ENCODE measurements around the gene CCDC169. TPM values are rescaled to one million over a fixed set of nuclear protein-coding genes. Genes with fewer than 3 reads are reported as not detected.

Gene CCDC169
- total RNA-seq, 1 experiment from 2014 or later = not detected

DNA sequence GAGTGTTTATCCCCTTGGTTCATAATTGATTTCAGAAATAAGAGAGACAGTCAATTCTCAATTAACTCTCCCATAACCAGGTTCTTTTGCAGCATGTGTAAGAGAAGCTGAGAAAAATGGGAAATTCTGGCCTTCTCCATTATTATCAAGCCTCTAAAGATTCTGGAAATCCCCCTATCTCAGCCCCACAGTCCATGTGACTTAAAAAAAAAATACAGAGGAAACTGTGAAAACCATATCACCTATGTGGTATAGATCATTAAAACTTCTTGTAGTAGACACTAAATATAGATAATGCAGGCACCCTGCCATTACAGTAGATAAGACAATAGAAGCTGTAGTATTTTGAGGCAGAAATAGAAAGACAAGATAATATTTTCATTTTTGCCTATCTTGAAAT, 48.9 kb downstream of the CCDC169 start:
- POLR2A ChIA-PET = no interaction called here
- Histone ChIP-seq H3K4me2 (ENCODE audit: low read length) (no peak overlapping the region), H3K9me3 (ENCODE audit: control insufficient read depth in 1 of 2, insufficient read depth in 1 of 2, low read depth in 1 of 2, low read length in 2 of 2) (peaks cover 0 to 16% of the 10 kb centered on the region in 2 experiments; a peak in 2 of 4 replicates), H3K36me3 (ENCODE audit: control insufficient read depth in 1 of 2, insufficient read depth in 2 of 2, low read length in 2 of 2) (no peaks in the 10 kb centered on the region), H3K4me1 (ENCODE audit: control insufficient read depth in 1 of 2, insufficient read depth in 2 of 2, low read length in 2 of 2) (no peaks in the 10 kb centered on the region), H3K9me2 (ENCODE audit: insufficient read depth) (no peaks in the 10 kb centered on the region), H2AFZ (ENCODE audit: low read depth, low read length, poor library complexity, severe bottlenecking) (no peak overlapping the region), H3K27ac (ENCODE audit: low read depth, low read length) (no peak overlapping the region), H3K27me3 (ENCODE audit: insufficient read depth, low read length) (no peaks in the 10 kb centered on the region), H4K20me1 (ENCODE audit: insufficient read depth) (no peaks in the 10 kb centered on the region), H3K9ac (ENCODE audit: low read length) (no peak overlapping the region), H3K79me2 (ENCODE audit: insufficient read depth, low read length) (no peaks in the 10 kb centered on the region), H3K4me3 (replicated peaks in 1 of 2; ENCODE audit: low read depth in 1 of 2, low read length in 2 of 2) (no peak overlapping the region)
- RAD21 ChIA-PET (ENCODE audit: low non-redundant PET in 1 of 2, low total read pairs in 2 of 2, uncharacterized antibody in 2 of 2, unreplicated experiment in 2 of 2) = no interaction called here
- no peak for ATAC-seq
- intact Hi-C loops (cut with micrococcal nuclease) = no loop called here
- CTCF ChIA-PET = no interaction called here
- BruUV-seq (replicated peaks) = no TSS peak
- DNase-seq (ENCODE audit: low read depth, low spot score) = no peak
- TF ChIP-seq ZNF274 (IDR thresholded peaks at IDR 0.05; ENCODE audit: low read depth, low read length) (no peak), CEBPB (IDR thresholded peaks at IDR 0.05; ENCODE audit: low read depth) (no peak), POLR2AphosphoS5 (IDR thresholded peaks at IDR 0.05; ENCODE audit: low read depth, low read length) (no peak), YY1 (IDR thresholded peaks at IDR 0.05; ENCODE audit: extremely low read depth, insufficient replicate concordance, low read depth, low read length) (no peak), EGR1 (IDR thresholded peaks at IDR 0.05; ENCODE audit: low read depth) (no peak), EZH2phosphoT487 (IDR thresholded peaks at IDR 0.05; ENCODE audit: borderline replicate concordance) (no peak), FOSL1 (IDR thresholded peaks at IDR 0.05; ENCODE audit: low read depth) (no peak), RAD21 (IDR thresholded peaks at IDR 0.05; ENCODE audit: low read depth) (no peak), SP1 (IDR thresholded peaks at IDR 0.05; ENCODE audit: low read depth) (no peak), CBX3 (IDR thresholded peaks at IDR 0.05; ENCODE audit: low read depth) (no peak)
- TF ChIP-seq, protein P1, sequence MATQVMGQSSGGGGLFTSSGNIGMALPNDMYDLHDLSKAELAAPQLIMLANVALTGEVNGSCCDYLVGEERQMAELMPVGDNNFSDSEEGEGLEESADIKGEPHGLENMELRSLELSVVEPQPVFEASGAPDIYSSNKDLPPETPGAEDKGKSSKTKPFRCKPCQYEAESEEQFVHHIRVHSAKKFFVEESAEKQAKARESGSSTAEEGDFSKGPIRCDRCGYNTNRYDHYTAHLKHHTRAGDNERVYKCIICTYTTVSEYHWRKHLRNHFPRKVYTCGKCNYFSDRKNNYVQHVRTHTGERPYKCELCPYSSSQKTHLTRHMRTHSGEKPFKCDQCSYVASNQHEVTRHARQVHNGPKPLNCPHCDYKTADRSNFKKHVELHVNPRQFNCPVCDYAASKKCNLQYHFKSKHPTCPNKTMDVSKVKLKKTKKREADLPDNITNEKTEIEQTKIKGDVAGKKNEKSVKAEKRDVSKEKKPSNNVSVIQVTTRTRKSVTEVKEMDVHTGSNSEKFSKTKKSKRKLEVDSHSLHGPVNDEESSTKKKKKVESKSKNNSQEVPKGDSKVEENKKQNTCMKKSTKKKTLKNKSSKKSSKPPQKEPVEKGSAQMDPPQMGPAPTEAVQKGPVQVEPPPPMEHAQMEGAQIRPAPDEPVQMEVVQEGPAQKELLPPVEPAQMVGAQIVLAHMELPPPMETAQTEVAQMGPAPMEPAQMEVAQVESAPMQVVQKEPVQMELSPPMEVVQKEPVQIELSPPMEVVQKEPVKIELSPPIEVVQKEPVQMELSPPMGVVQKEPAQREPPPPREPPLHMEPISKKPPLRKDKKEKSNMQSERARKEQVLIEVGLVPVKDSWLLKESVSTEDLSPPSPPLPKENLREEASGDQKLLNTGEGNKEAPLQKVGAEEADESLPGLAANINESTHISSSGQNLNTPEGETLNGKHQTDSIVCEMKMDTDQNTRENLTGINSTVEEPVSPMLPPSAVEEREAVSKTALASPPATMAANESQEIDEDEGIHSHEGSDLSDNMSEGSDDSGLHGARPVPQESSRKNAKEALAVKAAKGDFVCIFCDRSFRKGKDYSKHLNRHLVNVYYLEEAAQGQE (IDR thresholded peaks at IDR 0.05; ENCODE audit: low read depth) = no peak
- TF ChIP-seq, protein P2, sequence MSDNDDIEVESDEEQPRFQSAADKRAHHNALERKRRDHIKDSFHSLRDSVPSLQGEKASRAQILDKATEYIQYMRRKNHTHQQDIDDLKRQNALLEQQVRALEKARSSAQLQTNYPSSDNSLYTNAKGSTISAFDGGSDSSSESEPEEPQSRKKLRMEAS (IDR thresholded peaks at IDR 0.05) = no peak
